HG02571 (cell line): ENCODE data around the gene TSPAN9.

Experiments
- ATAC-seq: cut with Tn5 transposase; IDR thresholded peaks from one replicate; pipeline ENCODE4 v1.9.1; 2021; ENCODE audit warnings: mild to moderate bottlenecking, moderate library complexity; ENCODE audit not compliant: unreplicated experiment

The TSPAN9 gene

GRCh38 chr12:3120701-3121100, 43.5 kb downstream of the TSPAN9 start:
- no peak for ATAC-seq

GRCh38 chr12:3122841-3123678, 45.9 kb downstream of the TSPAN9 start:
- ATAC-seq = no peak

- ATAC-seq = no peak
These were observed 46.5 kb downstream of the TSPAN9 start for GRCh38 chr12:3123729-3124128.

GRCh38 chr12:3124917-3125316, 47.7 kb downstream of the TSPAN9 start:
- ATAC-seq = no peak

- ATAC-seq = no peak
These were observed 48.5 kb downstream of the TSPAN9 start for GRCh38 chr12:3125674-3126073.

GRCh38 chr12:3127832-3128231, 50.7 kb downstream of the TSPAN9 start:
- no peak for ATAC-seq

- no peak for ATAC-seq
These were observed 51.5 kb downstream of the TSPAN9 start for GRCh38 chr12:3128498-3129293.

- ATAC-seq = no peak
These were observed 52.3 kb downstream of the TSPAN9 start for GRCh38 chr12:3129301-3130056.

- no peak for ATAC-seq
These were observed 53.1 kb downstream of the TSPAN9 start for GRCh38 chr12:3130057-3130830.

- no peak for ATAC-seq
These were observed 54.0 kb downstream of the TSPAN9 start for GRCh38 chr12:3131129-3131528.

GRCh38 chr12:3132636-3133404, 55.6 kb downstream of the TSPAN9 start:
- no peak for ATAC-seq

GRCh38 chr12:3133405-3133783, 56.2 kb downstream of the TSPAN9 start:
- no peak for ATAC-seq

GRCh38 chr12:3134126-3134525, 56.9 kb downstream of the TSPAN9 start:
- no peak for ATAC-seq

- ATAC-seq = no peak
These were observed 57.5 kb downstream of the TSPAN9 start for GRCh38 chr12:3134526-3135135.

- no peak for ATAC-seq
These were observed 58.6 kb downstream of the TSPAN9 start for GRCh38 chr12:3135522-3136461.

GRCh38 chr12:3136641-3137267, 59.6 kb downstream of the TSPAN9 start:
- ATAC-seq = no peak

GRCh38 chr12:3137268-3137781, 60.1 kb downstream of the TSPAN9 start:
- no peak for ATAC-seq
